Thyroid gland (tissue), 4 donors: ENCODE data around the gene PTPRZ1. TPM values are rescaled to one million over a fixed set of nuclear protein-coding genes. Genes with fewer than 3 reads are reported as not detected.

Source experiments
- DNase-seq, 2 donors: peaks; one replicate each; pipeline ENCODE4 v3.0.0-alpha.2; 2019
- H3K27ac ChIP-seq, 3 donors: fragments of 200-600 bp; sonication (generic); 1 replicate in 2 of 3; 2 replicates in 1 of 3; pipeline ENCODE4 v1.5.1; 2016 to 2019; ENCODE audit warnings: mild to moderate bottlenecking in 1 of 3, moderate library complexity in 1 of 3
- H3K27me3 ChIP-seq: fragments of 200-600 bp; sonication (generic); one replicate; pipeline ENCODE4 v1.5.1; 2019
- H3K36me3 ChIP-seq, 2 donors: fragments of 200-600 bp; sonication (generic); one replicate each; pipeline ENCODE4 v1.5.1; 2016 to 2019
- H3K4me1 ChIP-seq, 2 donors: fragments of 200-600 bp; sonication (generic); one replicate each; pipeline ENCODE4 v1.5.1; 2017 to 2019
- H3K4me3 ChIP-seq, 3 donors: fragments of 200-600 bp; sonication (generic); replicated peaks in 1 of 3; 1 replicate in 2 of 3; 2 replicates in 1 of 3; pipeline ENCODE4 v1.5.1; 2016; ENCODE audit warnings: mild to moderate bottlenecking in 1 of 3
- H3K9me3 ChIP-seq: fragments of 200-600 bp; sonication (generic); one replicate; pipeline ENCODE4 v1.5.1; 2017
- POLR2A ChIP-seq, 2 donors: fragments of 450-650 bp; IDR thresholded peaks; one replicate each; pipeline ENCODE4 v1.6.1; 2017; ENCODE audit warnings: antibody characterized with exemption in 2 of 2, mild to moderate bottlenecking in 2 of 2, moderate library complexity in 1 of 2
- WGBS, 2 donors: methylation state at CpG; one replicate each; pipeline ENCODE4 v1.1.5; 2017; 5-methylcytosine and 5-hydroxymethylcytosine counted together
- intact Hi-C: fragments of 100-400 bp; cut with DNase I; formaldehyde crosslinking; loops from one replicate; pipeline ENCODE4 v1.15.1; 2023
- total RNA-seq, 4 donors: library from RNA; depleted of rRNA; stranded (reverse); fragments of >200 nt; gene quantifications; one replicate each; pipeline ENCODE4 v1.2.3, GENCODE V29; 2016
- TF ChIP-seq, protein P1 (sequence below), 6 experiments: fragments of 200-600 bp in 3 of 6; fragments of 450-650 bp in 3 of 6; sonication (generic) in 3 of 6; IDR thresholded peaks; one replicate each; pipeline ENCODE4 v1.5.1; 2016 to 2019; ENCODE audit warnings: antibody characterized with exemption in 6 of 6, mild to moderate bottlenecking in 2 of 6, inconsistent platforms in 1 of 6, moderate library complexity in 1 of 6

PTPRZ1 gene
- total RNA-seq, 4 donors from 2014 or later, result 0.10 to 0.67 (median 0.11) TPM; not detected in 1

DNA sequence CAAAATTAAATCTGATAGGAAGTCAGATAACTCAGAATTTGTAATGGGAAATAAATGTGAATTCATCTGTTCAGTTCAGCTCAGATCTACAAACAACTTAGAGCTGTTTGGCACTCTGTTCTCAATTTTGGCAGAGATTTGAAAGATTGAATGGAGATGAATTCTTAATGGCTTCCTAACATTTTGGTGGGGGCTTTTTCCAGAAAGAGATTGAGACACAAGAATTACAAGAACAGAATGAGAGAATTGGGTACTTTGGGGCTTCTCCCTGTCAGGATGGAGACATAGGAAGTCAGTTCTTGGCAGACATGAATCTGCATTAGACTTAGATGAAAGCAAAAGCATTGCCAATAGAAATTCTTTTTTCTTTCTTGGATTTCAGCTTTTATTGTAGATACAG, 39.0 kb upstream of the PTPRZ1 start:
- no peak for DNase-seq
- no peak overlapping the region for H3K27ac ChIP-seq
- H3K4me1 ChIP-seq, result no peaks in the 10 kb centered on the region
- H3K4me3 ChIP-seq, result no peak overlapping the region
- TF ChIP-seq, protein P1, sequence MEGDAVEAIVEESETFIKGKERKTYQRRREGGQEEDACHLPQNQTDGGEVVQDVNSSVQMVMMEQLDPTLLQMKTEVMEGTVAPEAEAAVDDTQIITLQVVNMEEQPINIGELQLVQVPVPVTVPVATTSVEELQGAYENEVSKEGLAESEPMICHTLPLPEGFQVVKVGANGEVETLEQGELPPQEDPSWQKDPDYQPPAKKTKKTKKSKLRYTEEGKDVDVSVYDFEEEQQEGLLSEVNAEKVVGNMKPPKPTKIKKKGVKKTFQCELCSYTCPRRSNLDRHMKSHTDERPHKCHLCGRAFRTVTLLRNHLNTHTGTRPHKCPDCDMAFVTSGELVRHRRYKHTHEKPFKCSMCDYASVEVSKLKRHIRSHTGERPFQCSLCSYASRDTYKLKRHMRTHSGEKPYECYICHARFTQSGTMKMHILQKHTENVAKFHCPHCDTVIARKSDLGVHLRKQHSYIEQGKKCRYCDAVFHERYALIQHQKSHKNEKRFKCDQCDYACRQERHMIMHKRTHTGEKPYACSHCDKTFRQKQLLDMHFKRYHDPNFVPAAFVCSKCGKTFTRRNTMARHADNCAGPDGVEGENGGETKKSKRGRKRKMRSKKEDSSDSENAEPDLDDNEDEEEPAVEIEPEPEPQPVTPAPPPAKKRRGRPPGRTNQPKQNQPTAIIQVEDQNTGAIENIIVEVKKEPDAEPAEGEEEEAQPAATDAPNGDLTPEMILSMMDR (IDR thresholded peaks at IDR 0.05), result no peak
- no peak for TF ChIP-seq POLR2A (IDR thresholded peaks at IDR 0.05)
- H3K27me3 ChIP-seq, result no peaks in the 10 kb centered on the region
- H3K9me3 ChIP-seq, result no peaks in the 10 kb centered on the region
- intact Hi-C loops, result no loop called here
- H3K36me3 ChIP-seq, result no peaks in the 10 kb centered on the region

DNA sequence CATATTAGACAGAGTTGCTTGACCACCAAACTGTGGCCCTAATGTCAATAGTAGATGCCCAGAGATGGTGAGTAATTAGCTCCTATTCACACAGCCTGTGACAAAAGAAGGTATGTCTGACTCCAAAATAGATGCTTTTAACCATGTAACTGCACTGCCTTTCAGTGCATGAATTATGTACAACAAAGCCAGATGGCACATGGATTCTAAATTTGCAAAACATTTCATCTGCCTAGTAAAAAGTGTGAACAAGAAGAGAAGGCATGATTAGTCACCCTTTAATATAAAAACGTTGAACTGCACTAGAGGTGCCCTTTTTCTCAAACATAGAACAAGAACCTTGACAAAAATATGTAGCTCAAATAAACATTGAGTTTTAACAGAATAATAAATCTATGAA, 35.5 kb upstream of the PTPRZ1 start:
- TF ChIP-seq POLR2A (IDR thresholded peaks at IDR 0.05), result no peak
- TF ChIP-seq, protein P1 (IDR thresholded peaks at IDR 0.05), result no peak
- 43 to 46% methylated on average over 1 of the region's 1 CpG for WGBS, 2 donors
- no peak overlapping the region for H3K4me3 ChIP-seq

DNA sequence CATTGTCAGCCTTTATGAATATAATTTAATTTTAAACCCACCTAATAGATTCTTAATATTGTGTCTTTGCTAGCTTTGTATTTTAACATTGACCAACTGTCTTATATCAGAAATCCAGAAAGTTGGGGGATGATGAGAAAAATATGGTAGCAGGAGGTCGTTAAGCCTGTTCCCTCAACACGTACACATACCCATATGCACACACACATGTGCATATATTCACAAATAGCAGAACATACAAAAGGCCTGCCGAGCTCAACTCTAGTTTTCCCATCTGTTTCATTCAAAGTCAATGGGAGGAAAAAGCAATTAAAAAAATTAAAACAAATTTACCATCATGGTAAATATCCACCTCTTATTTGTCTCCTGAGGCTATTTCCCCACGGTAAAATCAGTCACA, 25.9 kb upstream of the PTPRZ1 start:
- Histone ChIP-seq H3K27me3 (no peaks in the 10 kb centered on the region), H3K4me3 (no peak overlapping the region), H3K9me3 (no peaks in the 10 kb centered on the region), H3K27ac (no peak overlapping the region), H3K4me1 (no peaks in the 10 kb centered on the region), H3K36me3 (no peaks in the 10 kb centered on the region)
- intact Hi-C loops, result no loop called here
- TF ChIP-seq, protein P1 (IDR thresholded peaks at IDR 0.05), result no peak
- no peak for TF ChIP-seq POLR2A (IDR thresholded peaks at IDR 0.05)
- no peak for DNase-seq
- 80 to 81% methylated on average over 4 of the region's 4 CpGs for WGBS, 2 donors

More for the DNA sequence above, 35.5 kb upstream of the PTPRZ1 start:
- no peaks in the 10 kb centered on the region for H3K9me3 ChIP-seq
- H3K27ac ChIP-seq, result no peak overlapping the region
- H3K36me3 ChIP-seq, result no peaks in the 10 kb centered on the region
- DNase-seq, result no peak
- intact Hi-C loops, result no loop called here
- no peaks in the 10 kb centered on the region for H3K27me3 ChIP-seq
- no peaks in the 10 kb centered on the region for H3K4me1 ChIP-seq

DNA sequence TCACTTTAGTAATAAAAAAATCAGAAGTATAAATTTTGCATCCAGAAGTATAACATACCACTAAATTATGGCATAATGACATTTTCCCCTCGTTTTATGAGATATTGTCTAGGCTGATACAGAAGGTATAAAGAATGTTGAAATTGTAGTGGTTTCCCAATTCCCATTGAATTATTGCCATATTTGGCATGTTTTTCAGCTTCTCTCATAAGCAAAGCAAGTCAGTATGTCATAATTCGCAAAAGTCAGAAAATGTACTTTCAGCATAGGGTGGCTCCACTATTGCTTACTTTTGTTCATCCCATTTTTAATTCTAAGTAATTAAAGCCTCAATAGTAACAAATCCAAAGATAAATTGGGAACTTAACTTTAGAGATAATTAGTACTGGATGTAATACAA, 19.7 kb upstream of the PTPRZ1 start:
- H3K4me3 ChIP-seq, result no peak overlapping the region
- WGBS, 2 donors, result 76 to 85% methylated on average over 2 of the region's 2 CpGs
- TF ChIP-seq, protein P1 (IDR thresholded peaks at IDR 0.05), result no peak
- no peak for TF ChIP-seq POLR2A (IDR thresholded peaks at IDR 0.05)
- intact Hi-C loops, result no loop called here
- H3K27ac ChIP-seq, result no peak overlapping the region
- no peaks in the 10 kb centered on the region for H3K27me3 ChIP-seq
- no peaks in the 10 kb centered on the region for H3K4me1 ChIP-seq
- H3K9me3 ChIP-seq, result no peaks in the 10 kb centered on the region
- DNase-seq, result no peak
- H3K36me3 ChIP-seq, result no peaks in the 10 kb centered on the region

DNA sequence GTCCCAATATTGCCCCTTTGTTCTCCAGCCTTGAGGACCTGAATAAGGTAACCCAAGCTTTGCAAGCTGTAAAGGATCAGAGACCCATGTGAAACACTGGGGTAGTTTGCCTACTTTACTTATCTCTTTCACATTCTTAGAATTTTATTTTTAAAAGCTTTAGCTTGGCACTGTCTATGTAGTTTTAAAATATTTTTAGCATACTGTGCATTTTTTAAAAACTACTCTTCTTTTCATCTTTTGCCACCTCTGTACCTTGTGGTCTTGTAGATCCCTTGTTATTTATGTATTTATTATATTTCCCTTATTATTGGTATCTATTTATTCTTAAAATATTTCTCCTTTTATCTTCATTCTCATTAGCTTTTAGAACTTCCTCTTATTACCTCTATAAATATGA, 12.0 kb upstream of the PTPRZ1 start:
- Histone ChIP-seq H3K4me3 (no peak overlapping the region), H3K4me1 (no peaks in the 10 kb centered on the region)
- intact Hi-C loops, result no loop called here

More for the DNA sequence above, 12.0 kb upstream of the PTPRZ1 start:
- Histone ChIP-seq H3K9me3 (no peaks in the 10 kb centered on the region), H3K36me3 (no peaks in the 10 kb centered on the region), H3K27me3 (no peaks in the 10 kb centered on the region), H3K27ac (no peak overlapping the region)
- TF ChIP-seq POLR2A (IDR thresholded peaks at IDR 0.05), result no peak
- TF ChIP-seq, protein P1 (IDR thresholded peaks at IDR 0.05), result no peak
- DNase-seq, result no peak
